ENCODE data around the gene CIB4.

Gene CIB4

DNA sequence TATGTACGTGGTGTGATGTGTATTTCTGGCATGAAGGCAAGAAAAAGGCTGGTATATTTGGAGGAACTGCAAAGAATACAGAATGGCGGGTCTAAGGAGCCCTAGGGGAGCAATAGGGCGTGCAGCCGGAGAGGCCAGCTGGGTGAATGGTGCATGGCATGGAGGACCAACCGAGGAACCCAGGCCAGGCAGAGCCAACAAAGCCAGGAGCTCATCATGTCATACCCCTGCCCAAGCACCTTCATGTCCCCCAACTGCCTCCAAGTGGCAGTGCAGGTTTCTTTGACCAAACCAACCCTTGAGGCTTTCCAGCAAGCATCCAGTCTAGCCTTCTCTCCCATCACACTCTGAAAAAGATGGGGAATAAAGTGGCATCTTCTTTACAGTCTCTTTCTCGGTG is 42.4 kb upstream of the CIB4 start:
- no peak overlapping the region for H2BK15ac ChIP-seq (replicated peaks; ENCODE audit: low read depth)
- no peaks in the 10 kb centered on the region for H3K27me3 ChIP-seq (ENCODE audit: insufficient read depth, low read length, poor library complexity)
- no peak overlapping the region for H3K27ac ChIP-seq (ENCODE audit: low read depth, low read length)
- H3K18ac ChIP-seq (ENCODE audit: low read length) = no peak overlapping the region
- no peak overlapping the region for H2BK5ac ChIP-seq (ENCODE audit: low read length)
- no peak overlapping the region for H3K4ac ChIP-seq (ENCODE audit: low read depth, low read length)
- H3K9ac ChIP-seq (ENCODE audit: low read length) = no peak overlapping the region
- no peak overlapping the region for H4K5ac ChIP-seq (ENCODE audit: low read length)
- no peak overlapping the region for H3K4me3 ChIP-seq (ENCODE audit: low read length)
- H3K36me3 ChIP-seq (ENCODE audit: control insufficient read depth, insufficient read depth, low read length) = no peaks in the 10 kb centered on the region
- no peak overlapping the region for H3K23ac ChIP-seq (ENCODE audit: low read length)
- no peak overlapping the region for H2AK5ac ChIP-seq (ENCODE audit: low read length)
- H3K79me2 ChIP-seq (ENCODE audit: control insufficient read depth, insufficient read depth, low read length) = no peaks in the 10 kb centered on the region
- H2BK120ac ChIP-seq (ENCODE audit: low read depth, low read length) = no peak overlapping the region
- H3K79me1 ChIP-seq (ENCODE audit: low read length) = no peaks in the 10 kb centered on the region
- no peak overlapping the region for H3K56ac ChIP-seq (ENCODE audit: low read length)
- WGBS (ENCODE audit: extremely low coverage, insufficient coverage, low lambda C conversion rate) = no CpG with 5 or more reads among the region's 6 CpGs
- no peak overlapping the region for H4K8ac ChIP-seq (ENCODE audit: low read depth, low read length)
- DNase-seq = no peak
- H3K4me1 ChIP-seq (ENCODE audit: control insufficient read depth, low read depth, low read length) = no peaks in the 10 kb centered on the region
- H3K4me2 ChIP-seq (ENCODE audit: low read length) = no peak overlapping the region

DNA sequence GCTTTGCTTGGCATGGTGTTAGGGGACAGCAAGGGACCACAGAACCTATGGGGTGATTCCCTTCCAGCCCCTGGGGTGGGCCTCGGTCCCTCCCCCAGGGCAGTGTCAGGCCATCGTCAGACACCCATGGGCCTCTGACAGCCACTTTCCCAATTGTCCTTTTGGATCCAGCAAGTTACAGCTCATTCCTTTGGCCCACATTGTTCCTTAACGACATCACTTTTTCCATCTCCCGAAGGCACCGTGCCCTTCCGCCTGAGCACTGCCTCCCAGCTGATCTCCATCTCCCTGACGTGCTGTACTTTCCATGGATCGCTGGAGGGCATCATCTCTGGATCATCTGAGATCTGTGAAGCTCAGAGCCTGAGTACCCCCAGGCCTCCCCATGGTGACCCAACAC is 41.0 kb upstream of the CIB4 start:
- Histone ChIP-seq H3K36me3 (ENCODE audit: control insufficient read depth, insufficient read depth, low read length) (no peaks in the 10 kb centered on the region), H4K5ac (ENCODE audit: low read length) (no peak overlapping the region), H3K4me2 (ENCODE audit: low read length) (no peak overlapping the region), H3K79me1 (ENCODE audit: low read length) (no peaks in the 10 kb centered on the region), H3K4me1 (ENCODE audit: control insufficient read depth, low read depth, low read length) (no peaks in the 10 kb centered on the region), H3K18ac (ENCODE audit: low read length) (no peak overlapping the region), H2BK5ac (ENCODE audit: low read length) (no peak overlapping the region), H3K23ac (ENCODE audit: low read length) (no peak overlapping the region), H3K27ac (ENCODE audit: low read depth, low read length) (no peak overlapping the region), H3K27me3 (ENCODE audit: insufficient read depth, low read length, poor library complexity) (no peaks in the 10 kb centered on the region), H3K9ac (ENCODE audit: low read length) (no peak overlapping the region), H3K56ac (ENCODE audit: low read length) (no peak overlapping the region), H3K4ac (ENCODE audit: low read depth, low read length) (no peak overlapping the region), H3K79me2 (ENCODE audit: control insufficient read depth, insufficient read depth, low read length) (no peaks in the 10 kb centered on the region), H3K4me3 (ENCODE audit: low read length) (no peak overlapping the region), H2BK15ac (replicated peaks; ENCODE audit: low read depth) (no peak overlapping the region), H2BK120ac (ENCODE audit: low read depth, low read length) (no peak overlapping the region), H2AK5ac (ENCODE audit: low read length) (no peak overlapping the region), H4K8ac (ENCODE audit: low read depth, low read length) (no peak overlapping the region)
- DNase-seq = peak; percentile 85
- WGBS (ENCODE audit: extremely low coverage, insufficient coverage, low lambda C conversion rate) = no CpG with 5 or more reads among the region's 8 CpGs

DNA sequence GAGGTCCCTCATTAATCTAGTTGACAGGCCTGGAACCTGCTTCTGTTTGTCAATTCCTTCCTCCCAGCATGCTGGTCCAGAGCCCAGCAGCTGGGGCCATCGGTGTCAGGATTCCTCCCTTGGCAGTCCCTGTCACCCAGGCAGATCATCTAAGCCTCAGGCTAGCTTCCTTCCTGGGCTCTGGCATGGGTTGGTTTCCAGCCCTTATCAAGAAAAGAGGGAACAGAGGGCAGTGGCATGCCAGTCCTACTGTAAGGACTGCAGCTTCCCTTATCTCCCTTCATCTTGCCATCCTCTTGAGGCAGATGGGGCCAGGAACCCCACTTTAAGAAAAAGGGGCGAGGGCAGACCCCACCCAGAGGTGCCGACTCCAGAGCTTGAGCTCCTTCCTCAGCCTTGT is 40.5 kb upstream of the CIB4 start:
- WGBS (ENCODE audit: extremely low coverage, insufficient coverage, low lambda C conversion rate) = no CpG with 5 or more reads among the region's 3 CpGs
- Histone ChIP-seq H3K36me3 (ENCODE audit: control insufficient read depth, insufficient read depth, low read length) (no peaks in the 10 kb centered on the region), H3K27ac (ENCODE audit: low read depth, low read length) (no peak overlapping the region)

DNA sequence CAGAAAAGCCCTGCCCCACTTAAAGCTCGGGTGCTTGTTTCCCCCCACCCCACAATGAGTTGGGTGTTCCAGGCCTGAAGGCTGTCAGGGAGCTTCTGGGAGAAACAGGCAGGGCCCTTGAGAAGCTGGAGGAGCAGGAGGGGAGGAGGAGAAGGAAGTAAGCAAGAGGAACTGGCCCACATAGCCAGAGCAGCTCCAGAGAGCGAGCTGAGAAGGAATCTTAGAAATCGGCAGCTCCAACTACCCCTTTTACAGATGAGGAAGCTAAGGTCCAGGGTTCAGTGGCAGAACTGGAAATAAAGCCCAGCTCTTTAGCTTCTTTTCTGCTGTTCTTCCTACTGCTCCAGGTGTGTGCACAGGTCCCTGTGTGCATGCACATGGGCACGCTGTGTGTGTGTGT is 38.7 kb upstream of the CIB4 start:
- Histone ChIP-seq H3K79me1 (ENCODE audit: low read length) (no peaks in the 10 kb centered on the region), H3K4me1 (ENCODE audit: control insufficient read depth, low read depth, low read length) (no peaks in the 10 kb centered on the region), H3K56ac (ENCODE audit: low read length) (no peak overlapping the region), H3K9ac (ENCODE audit: low read length) (no peak overlapping the region), H2BK15ac (replicated peaks; ENCODE audit: low read depth) (no peak overlapping the region), H4K8ac (ENCODE audit: low read depth, low read length) (no peak overlapping the region), H3K4me2 (ENCODE audit: low read length) (no peak overlapping the region), H3K27ac (ENCODE audit: low read depth, low read length) (no peak overlapping the region), H3K27me3 (ENCODE audit: insufficient read depth, low read length, poor library complexity) (no peaks in the 10 kb centered on the region), H3K23ac (ENCODE audit: low read length) (no peak overlapping the region), H3K79me2 (ENCODE audit: control insufficient read depth, insufficient read depth, low read length) (no peaks in the 10 kb centered on the region), H3K4ac (ENCODE audit: low read depth, low read length) (no peak overlapping the region), H3K4me3 (ENCODE audit: low read length) (no peak overlapping the region), H3K18ac (ENCODE audit: low read length) (no peak overlapping the region), H2BK120ac (ENCODE audit: low read depth, low read length) (no peak overlapping the region), H2BK5ac (ENCODE audit: low read length) (no peak overlapping the region), H3K36me3 (ENCODE audit: control insufficient read depth, insufficient read depth, low read length) (no peaks in the 10 kb centered on the region), H2AK5ac (ENCODE audit: low read length) (no peak overlapping the region), H4K5ac (ENCODE audit: low read length) (no peak overlapping the region)
- DNase-seq = no peak
- WGBS (ENCODE audit: extremely low coverage, insufficient coverage, low lambda C conversion rate) = no CpG with 5 or more reads among the region's 4 CpGs

More for the DNA sequence above, 40.5 kb upstream of the CIB4 start:
- Histone ChIP-seq H3K27me3 (ENCODE audit: insufficient read depth, low read length, poor library complexity) (no peaks in the 10 kb centered on the region), H4K5ac (ENCODE audit: low read length) (no peak overlapping the region), H2BK120ac (ENCODE audit: low read depth, low read length) (no peak overlapping the region), H2BK5ac (ENCODE audit: low read length) (no peak overlapping the region), H3K23ac (ENCODE audit: low read length) (no peak overlapping the region), H3K4me1 (ENCODE audit: control insufficient read depth, low read depth, low read length) (no peaks in the 10 kb centered on the region), H2BK15ac (replicated peaks; ENCODE audit: low read depth) (no peak overlapping the region), H3K79me2 (ENCODE audit: control insufficient read depth, insufficient read depth, low read length) (no peaks in the 10 kb centered on the region), H3K4ac (ENCODE audit: low read depth, low read length) (no peak overlapping the region), H3K4me2 (ENCODE audit: low read length) (no peak overlapping the region), H3K9ac (ENCODE audit: low read length) (no peak overlapping the region), H3K79me1 (ENCODE audit: low read length) (no peaks in the 10 kb centered on the region), H3K4me3 (ENCODE audit: low read length) (no peak overlapping the region), H3K56ac (ENCODE audit: low read length) (no peak overlapping the region), H2AK5ac (ENCODE audit: low read length) (no peak overlapping the region), H3K18ac (ENCODE audit: low read length) (no peak overlapping the region), H4K8ac (ENCODE audit: low read depth, low read length) (no peak overlapping the region)
- DNase-seq = no peak

DNA sequence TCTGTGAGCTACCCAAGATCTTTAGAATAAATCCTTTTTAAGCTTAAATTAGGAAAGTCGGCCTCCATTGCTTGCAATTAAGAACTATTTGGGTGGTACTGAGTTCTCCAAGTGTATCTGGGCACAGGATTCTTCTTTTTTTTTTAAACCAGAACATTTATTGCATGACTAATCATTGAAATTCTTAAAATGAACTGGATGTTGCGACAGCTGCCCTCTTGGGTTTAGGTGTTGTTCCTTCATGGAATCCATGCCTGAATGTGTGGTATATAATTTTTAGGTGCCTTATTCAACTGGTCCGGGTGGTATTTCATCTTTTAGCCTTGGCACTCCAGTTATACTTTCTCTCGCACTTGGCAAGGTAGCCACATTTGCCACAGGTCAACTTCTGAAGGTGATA is 36.9 kb upstream of the CIB4 start:
- Histone ChIP-seq H3K23ac (ENCODE audit: low read length) (no peak overlapping the region), H3K36me3 (ENCODE audit: control insufficient read depth, insufficient read depth, low read length) (no peaks in the 10 kb centered on the region), H3K9ac (ENCODE audit: low read length) (no peak overlapping the region), H4K8ac (ENCODE audit: low read depth, low read length) (no peak overlapping the region), H3K27me3 (ENCODE audit: insufficient read depth, low read length, poor library complexity) (no peaks in the 10 kb centered on the region), H2BK5ac (ENCODE audit: low read length) (no peak overlapping the region), H3K4me3 (ENCODE audit: low read length) (no peak overlapping the region), H3K4ac (ENCODE audit: low read depth, low read length) (no peak overlapping the region), H3K27ac (ENCODE audit: low read depth, low read length) (no peak overlapping the region), H4K5ac (ENCODE audit: low read length) (no peak overlapping the region), H3K56ac (ENCODE audit: low read length) (no peak overlapping the region), H2BK15ac (replicated peaks; ENCODE audit: low read depth) (no peak overlapping the region), H3K4me1 (ENCODE audit: control insufficient read depth, low read depth, low read length) (no peaks in the 10 kb centered on the region), H3K79me2 (ENCODE audit: control insufficient read depth, insufficient read depth, low read length) (no peaks in the 10 kb centered on the region), H2AK5ac (ENCODE audit: low read length) (no peak overlapping the region), H2BK120ac (ENCODE audit: low read depth, low read length) (no peak overlapping the region), H3K4me2 (ENCODE audit: low read length) (no peak overlapping the region), H3K18ac (ENCODE audit: low read length) (no peak overlapping the region), H3K79me1 (ENCODE audit: low read length) (no peaks in the 10 kb centered on the region)
- no peak for DNase-seq
- no CpG with 5 or more reads among the region's 4 CpGs for WGBS (ENCODE audit: extremely low coverage, insufficient coverage, low lambda C conversion rate)

DNA sequence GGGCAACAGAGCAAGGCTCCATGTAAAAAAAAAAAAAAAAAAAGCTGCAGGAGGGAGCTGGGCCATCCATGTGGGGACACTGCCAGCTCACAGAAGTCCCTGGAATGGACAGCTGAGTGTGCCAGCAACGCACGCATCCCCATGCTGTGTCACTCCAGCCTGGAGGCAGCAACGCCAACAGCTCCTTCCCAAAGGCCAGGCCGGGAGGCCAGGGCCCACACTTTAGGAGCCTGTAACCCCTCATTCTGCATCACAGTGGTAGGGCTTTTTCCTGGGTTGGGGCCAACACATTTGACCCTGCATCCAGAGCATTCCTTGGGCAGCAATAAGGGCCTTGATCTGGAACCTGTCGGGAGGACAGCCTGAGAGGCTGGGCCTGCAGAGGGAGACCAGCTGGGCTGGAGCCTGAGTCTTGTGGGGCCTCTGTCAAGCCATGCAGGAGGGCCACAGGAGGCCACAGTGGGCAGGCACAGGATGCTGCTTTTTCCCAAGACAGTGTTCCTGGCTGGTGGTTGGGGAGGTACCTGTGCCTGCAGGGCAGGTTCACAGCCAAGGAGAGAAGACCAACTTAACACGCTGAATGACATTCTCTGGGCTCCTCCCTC is 34.6 kb upstream of the CIB4 start:
- Histone ChIP-seq H2BK5ac (ENCODE audit: low read length) (no peak overlapping the region), H2AK5ac (ENCODE audit: low read length) (no peak overlapping the region), H3K27me3 (ENCODE audit: insufficient read depth, low read length, poor library complexity) (no peaks in the 10 kb centered on the region), H3K23ac (ENCODE audit: low read length) (no peak overlapping the region), H3K4me1 (ENCODE audit: control insufficient read depth, low read depth, low read length) (no peaks in the 10 kb centered on the region), H3K4me2 (ENCODE audit: low read length) (no peak overlapping the region), H3K56ac (ENCODE audit: low read length) (no peak overlapping the region), H2BK15ac (replicated peaks; ENCODE audit: low read depth) (no peak overlapping the region), H4K5ac (ENCODE audit: low read length) (no peak overlapping the region), H3K9ac (ENCODE audit: low read length) (no peak overlapping the region), H3K79me2 (ENCODE audit: control insufficient read depth, insufficient read depth, low read length) (no peaks in the 10 kb centered on the region), H3K4me3 (ENCODE audit: low read length) (no peak overlapping the region), H3K36me3 (ENCODE audit: control insufficient read depth, insufficient read depth, low read length) (no peaks in the 10 kb centered on the region), H3K27ac (ENCODE audit: low read depth, low read length) (no peak overlapping the region), H3K4ac (ENCODE audit: low read depth, low read length) (no peak overlapping the region), H2BK120ac (ENCODE audit: low read depth, low read length) (no peak overlapping the region), H3K79me1 (ENCODE audit: low read length) (no peaks in the 10 kb centered on the region), H4K8ac (ENCODE audit: low read depth, low read length) (no peak overlapping the region), H3K18ac (ENCODE audit: low read length) (no peak overlapping the region)
- no peak for DNase-seq
- WGBS (ENCODE audit: extremely low coverage, insufficient coverage, low lambda C conversion rate) = no CpG with 5 or more reads among the region's 6 CpGs

Data from mesendoderm (in vitro differentiated cells).